Measurements from ENCODE around the gene SPC24.

Gene SPC24

DNA sequence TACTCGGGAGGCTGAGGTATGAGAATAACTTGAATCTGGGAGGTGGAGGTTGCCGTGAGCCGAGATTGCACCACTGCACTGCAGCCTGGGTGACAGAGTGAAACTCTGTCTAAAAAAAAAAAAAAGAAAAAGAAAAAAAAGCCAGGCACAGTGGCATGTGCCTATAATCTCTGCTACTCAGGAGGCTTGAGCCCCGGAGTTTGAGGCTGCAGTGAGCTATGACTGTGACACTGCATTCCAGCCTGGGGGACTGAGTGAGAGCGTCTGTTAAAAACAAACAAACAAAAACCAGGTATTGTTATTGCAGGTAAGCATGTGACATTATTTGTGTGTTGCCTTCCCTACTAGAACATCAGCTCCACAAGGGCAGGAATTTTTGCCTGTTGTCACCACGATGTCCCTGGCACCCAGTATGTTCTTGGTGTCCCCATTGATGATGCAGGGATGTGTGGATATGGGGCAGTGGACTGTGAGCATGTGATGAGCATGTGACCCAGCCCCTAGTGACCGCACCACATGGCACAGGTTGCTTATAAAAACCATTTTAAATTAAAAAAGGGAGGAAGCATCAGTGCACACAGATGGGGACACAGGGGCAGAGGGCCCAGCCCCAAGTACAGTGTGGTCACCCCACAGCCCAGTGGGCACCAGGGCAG, 43.3 kb upstream of the SPC24 start:
- H3K4me2 ChIP-seq (ENCODE audit: low read depth, low read length, poor library complexity, severe bottlenecking) = no peak overlapping the region
- 0 out of 2 replicates have a peak, but pooled peaks cover 4% of the 10 kb centered on the region for H3F3A ChIP-seq (ENCODE audit: insufficient read depth)
- no peaks in the 10 kb centered on the region for H3K36me3 ChIP-seq (ENCODE audit: low read length)
- H3K79me2 ChIP-seq (ENCODE audit: insufficient read depth, low read length) = no peaks in the 10 kb centered on the region
- H4K20me1 ChIP-seq (ENCODE audit: low read depth, low read length) = no peaks in the 10 kb centered on the region
- H3K27ac ChIP-seq (ENCODE audit: low read depth, low read length) = no peak overlapping the region
- H2AFZ ChIP-seq (ENCODE audit: low read depth, low read length, severe bottlenecking) = no peak overlapping the region
- TF ChIP-seq, protein P1, sequence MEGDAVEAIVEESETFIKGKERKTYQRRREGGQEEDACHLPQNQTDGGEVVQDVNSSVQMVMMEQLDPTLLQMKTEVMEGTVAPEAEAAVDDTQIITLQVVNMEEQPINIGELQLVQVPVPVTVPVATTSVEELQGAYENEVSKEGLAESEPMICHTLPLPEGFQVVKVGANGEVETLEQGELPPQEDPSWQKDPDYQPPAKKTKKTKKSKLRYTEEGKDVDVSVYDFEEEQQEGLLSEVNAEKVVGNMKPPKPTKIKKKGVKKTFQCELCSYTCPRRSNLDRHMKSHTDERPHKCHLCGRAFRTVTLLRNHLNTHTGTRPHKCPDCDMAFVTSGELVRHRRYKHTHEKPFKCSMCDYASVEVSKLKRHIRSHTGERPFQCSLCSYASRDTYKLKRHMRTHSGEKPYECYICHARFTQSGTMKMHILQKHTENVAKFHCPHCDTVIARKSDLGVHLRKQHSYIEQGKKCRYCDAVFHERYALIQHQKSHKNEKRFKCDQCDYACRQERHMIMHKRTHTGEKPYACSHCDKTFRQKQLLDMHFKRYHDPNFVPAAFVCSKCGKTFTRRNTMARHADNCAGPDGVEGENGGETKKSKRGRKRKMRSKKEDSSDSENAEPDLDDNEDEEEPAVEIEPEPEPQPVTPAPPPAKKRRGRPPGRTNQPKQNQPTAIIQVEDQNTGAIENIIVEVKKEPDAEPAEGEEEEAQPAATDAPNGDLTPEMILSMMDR (IDR thresholded peaks at IDR 0.05; ENCODE audit: insufficient read depth, low read length, poor library complexity, severe bottlenecking) = no peak
- TF ChIP-seq EZH2phosphoT487 (conservative IDR thresholded peaks at IDR 0.05; ENCODE audit: low read length) = no peak
- no peaks in the 10 kb centered on the region for H3K9me3 ChIP-seq (ENCODE audit: insufficient read depth, low read length)
- H3K9ac ChIP-seq (ENCODE audit: low read length) = no peak overlapping the region
- H3K4me3 ChIP-seq (ENCODE audit: insufficient read depth, low read length, poor library complexity, severe bottlenecking) = no peak overlapping the region
- no peaks in the 10 kb centered on the region for H3K9me2 ChIP-seq (replicated peaks; ENCODE audit: insufficient read depth, low read length)
- H3K27me3 ChIP-seq (ENCODE audit: low read length) = no peaks in the 10 kb centered on the region

DNA sequence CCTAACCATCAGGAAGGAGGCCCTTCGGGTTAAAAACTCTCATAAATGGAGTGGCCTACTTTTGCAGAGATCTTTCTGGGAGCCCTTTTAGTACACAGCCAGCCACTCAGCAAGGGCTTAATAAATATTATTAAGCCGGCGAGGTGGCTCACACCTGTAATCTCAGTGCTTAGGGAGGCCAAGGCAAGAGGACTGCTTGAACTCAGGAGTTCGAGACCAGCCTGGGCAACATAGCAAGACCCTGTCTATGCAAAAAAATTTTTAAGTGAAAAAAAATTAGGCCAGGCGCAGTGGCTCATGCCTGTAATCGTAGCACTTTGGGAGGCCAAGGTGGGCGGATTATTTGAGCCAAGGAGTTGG, 42.6 kb upstream of the SPC24 start:
- Histone ChIP-seq H3K27me3 (ENCODE audit: low read length) (no peaks in the 10 kb centered on the region), H3K27ac (ENCODE audit: low read depth, low read length) (peak overlapping the region; percentile 13; the same call in 1 of the 2 replicates), H3K9me2 (replicated peaks; ENCODE audit: insufficient read depth, low read length) (no peaks in the 10 kb centered on the region), H2AFZ (ENCODE audit: low read depth, low read length, severe bottlenecking) (peak overlapping the region; percentile 90), H3K9me3 (ENCODE audit: insufficient read depth, low read length) (no peaks in the 10 kb centered on the region), H3F3A (ENCODE audit: insufficient read depth) (0 out of 2 replicates have a peak, but pooled peaks cover 4% of the 10 kb centered on the region), H4K20me1 (ENCODE audit: low read depth, low read length) (no peaks in the 10 kb centered on the region), H3K36me3 (ENCODE audit: low read length) (no peaks in the 10 kb centered on the region), H3K4me2 (ENCODE audit: low read depth, low read length, poor library complexity, severe bottlenecking) (peak overlapping the region; percentile 75), H3K4me3 (ENCODE audit: insufficient read depth, low read length, poor library complexity, severe bottlenecking) (peak overlapping the region; percentile 76), H3K79me2 (ENCODE audit: insufficient read depth, low read length) (no peaks in the 10 kb centered on the region), H3K9ac (ENCODE audit: low read length) (peak overlapping the region; percentile 77)
- no peak for TF ChIP-seq EZH2phosphoT487 (conservative IDR thresholded peaks at IDR 0.05; ENCODE audit: low read length)
- TF ChIP-seq, protein P1 (IDR thresholded peaks at IDR 0.05; ENCODE audit: insufficient read depth, low read length, poor library complexity, severe bottlenecking) = no peak

DNA sequence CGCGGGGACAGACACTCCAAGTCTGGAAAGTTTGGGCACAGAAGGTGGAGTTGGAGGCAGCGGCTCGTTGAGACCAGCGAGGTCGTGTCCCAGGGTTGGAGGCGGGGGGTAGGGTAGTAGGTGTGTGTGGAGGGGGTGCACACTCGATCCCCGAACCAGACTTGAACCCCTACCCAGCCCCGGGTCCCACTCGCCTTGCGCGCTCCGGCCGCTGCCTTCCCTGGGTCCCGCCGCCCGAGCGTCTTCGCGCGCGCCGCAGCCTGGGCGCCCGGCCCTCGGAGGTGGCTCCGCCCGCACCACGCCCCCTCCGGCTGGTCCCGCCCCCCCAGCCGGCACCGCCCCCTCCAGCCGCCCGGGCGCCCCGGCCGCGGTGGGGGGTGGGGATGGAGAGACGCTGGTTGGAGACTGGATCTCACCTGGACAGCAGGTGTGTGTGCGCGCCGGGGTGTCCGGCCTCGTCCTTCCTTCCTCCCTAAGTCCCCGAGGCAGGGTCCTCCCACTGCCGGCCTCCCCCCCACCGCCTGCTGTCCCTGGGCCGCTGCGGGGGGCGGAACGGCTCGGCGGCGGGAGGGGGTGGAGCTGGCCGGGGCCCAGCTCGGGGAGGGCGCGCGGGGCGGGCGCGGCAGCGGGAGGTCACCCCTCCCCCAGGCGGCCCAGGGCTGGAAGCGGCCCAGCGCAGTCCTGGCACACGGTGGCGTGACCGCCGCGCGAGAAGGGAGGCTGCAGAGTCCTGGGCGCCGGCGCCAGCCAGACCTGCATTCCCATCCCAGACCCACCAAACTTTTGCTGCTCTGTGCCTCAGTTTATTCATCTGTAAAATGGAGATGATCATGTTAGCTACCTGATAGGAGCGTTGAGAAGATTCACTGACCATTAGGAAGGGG, 42.0 kb upstream of the SPC24 start, which contains the start of gene KANK2:
KANK2 (minus strand) TSS at position 255 of the 884 bp plus-strand sequence. CDS start 3,034 bp downstream, outside the sequence.
- Histone ChIP-seq H3K27ac (ENCODE audit: low read depth, low read length) (peak within 1 kb of the TSS; percentile 44; the same call in 1 of the 2 replicates), H4K20me1 (ENCODE audit: low read depth, low read length) (no peaks in the 10 kb centered on the region)

More for the DNA sequence above, 42.0 kb upstream of the SPC24 start, which contains the start of gene KANK2:
- Histone ChIP-seq H3K9me3 (ENCODE audit: insufficient read depth, low read length) (no peaks in the 10 kb centered on the region), H3K36me3 (ENCODE audit: low read length) (no peaks in the 10 kb centered on the region), H2AFZ (ENCODE audit: low read depth, low read length, severe bottlenecking) (peak within 1 kb of the TSS; percentile 90), H3K79me2 (ENCODE audit: insufficient read depth, low read length) (no peaks in the 10 kb centered on the region), H3K9me2 (replicated peaks; ENCODE audit: insufficient read depth, low read length) (no peaks in the 10 kb centered on the region), H3K9ac (ENCODE audit: low read length) (peak within 1 kb of the TSS; percentile 77), H3K4me3 (ENCODE audit: insufficient read depth, low read length, poor library complexity, severe bottlenecking) (peak within 1 kb of the TSS; percentile 76), H3K27me3 (ENCODE audit: low read length) (no peaks in the 10 kb centered on the region), H3F3A (ENCODE audit: insufficient read depth) (0 out of 2 replicates have a peak, but pooled peaks cover 4% of the 10 kb centered on the region), H3K4me2 (ENCODE audit: low read depth, low read length, poor library complexity, severe bottlenecking) (peak within 1 kb of the TSS; percentile 75)
- TF ChIP-seq EZH2phosphoT487 (conservative IDR thresholded peaks at IDR 0.05; ENCODE audit: low read length) = no peak
- TF ChIP-seq, protein P1 (IDR thresholded peaks at IDR 0.05; ENCODE audit: insufficient read depth, low read length, poor library complexity, severe bottlenecking) = no peak
